Neural cell (in vitro differentiated cells): ENCODE results near the gene IQCH. TPM values are rescaled to one million over a fixed set of nuclear protein-coding genes. Genes with fewer than 3 reads are reported as not detected.

Source experiments
- H2AFZ ChIP-seq: fragments of 200-600, 300-800 bp; sonication (generic), shearing (Covaris generic); 2 replicates; pipeline ENCODE4 v1.6.0; 2014; ENCODE audit warnings: low read depth, mild to moderate bottlenecking, antibody characterized with exemption, low read length, moderate library complexity
- H3F3A ChIP-seq: fragments of 200-600 bp; shearing (Covaris generic); 2 replicates; pipeline ENCODE4 v1.6.1; 2016; ENCODE audit warnings: mild to moderate bottlenecking, moderate library complexity, mixed read lengths, antibody characterized with exemption, low read length; ENCODE audit not compliant: insufficient read depth, poor library complexity, severe bottlenecking
- H3K27ac ChIP-seq: fragments of 200-600, 300-800 bp; sonication (generic), shearing (Covaris generic); 2 replicates; pipeline ENCODE4 v1.5.1; 2014; ENCODE audit warnings: mild to moderate bottlenecking, low read length, moderate library complexity
- H3K27me3 ChIP-seq: fragments of 300-800, 200-600 bp; sonication (generic), shearing (Covaris generic); 2 replicates; pipeline ENCODE4 v1.6.0; 2014; ENCODE audit warnings: mild to moderate bottlenecking, low read depth, low read length, moderate library complexity; ENCODE audit not compliant: insufficient read depth
- H3K36me3 ChIP-seq: fragments of 300-800, 200-600 bp; sonication (generic), shearing (Covaris generic); 2 replicates; pipeline ENCODE4 v1.5.1; 2014; ENCODE audit warnings: mild to moderate bottlenecking, antibody characterized with exemption, low read length, moderate library complexity; ENCODE audit not compliant: insufficient read depth
- H3K4me2 ChIP-seq: fragments of 300-800, 200-600 bp; sonication (generic), shearing (Covaris generic); 2 replicates; pipeline ENCODE4 v1.6.0; 2014; ENCODE audit warnings: mild to moderate bottlenecking, low read length
- H3K4me3 ChIP-seq: fragments of 300-800, 200-600 bp; sonication (generic), shearing (Covaris generic); 2 replicates; pipeline ENCODE4 v1.5.1; 2014; ENCODE audit warnings: mild to moderate bottlenecking, low read length, moderate library complexity
- H3K79me2 ChIP-seq: fragments of 200-600 bp; shearing (Covaris generic); replicated peaks from 2 replicates; pipeline ENCODE4 v1.6.0; 2014; ENCODE audit warnings: mild to moderate bottlenecking, low read length, moderate library complexity; ENCODE audit not compliant: insufficient read depth
- H3K9ac ChIP-seq: fragments of 300-800, 200-600 bp; sonication (generic), shearing (Covaris generic); 2 replicates; pipeline ENCODE4 v1.6.1; 2016; ENCODE audit warnings: mild to moderate bottlenecking, low read length, mixed read lengths
- H3K9me2 ChIP-seq: fragments of 200-600 bp; shearing (Covaris generic); 2 replicates; pipeline ENCODE4 v1.6.1; 2016; ENCODE audit warnings: mild to moderate bottlenecking, low read length, mixed read lengths; ENCODE audit not compliant: insufficient read depth
- H3K9me3 ChIP-seq: fragments of 200-600, 300-800 bp; sonication (generic), shearing (Covaris generic); 2 replicates; pipeline ENCODE4 v1.6.1; 2016; ENCODE audit warnings: mild to moderate bottlenecking, mixed run types, low read length, moderate library complexity, mixed read lengths
- H4K20me1 ChIP-seq: fragments of 200-600 bp; shearing (Covaris generic); 2 replicates; pipeline ENCODE4 v1.6.1; 2016; ENCODE audit warnings: mild to moderate bottlenecking, mixed run types; ENCODE audit not compliant: insufficient read depth
- CTCF ChIP-seq: fragments of 450-650 bp; IDR thresholded peaks from 2 replicates; pipeline ENCODE4 v1.5.1; 2014; ENCODE audit warnings: antibody characterized with exemption, mild to moderate bottlenecking, moderate library complexity; ENCODE audit not compliant: poor library complexity, severe bottlenecking
- EP300 ChIP-seq: fragments of 450-650 bp; conservative IDR thresholded peaks from 2 replicates; pipeline ENCODE4 v1.6.1; 2014; ENCODE audit warnings: antibody characterized with exemption, mild to moderate bottlenecking, moderate library complexity; ENCODE audit not compliant: poor library complexity, severe bottlenecking
- EZH2 ChIP-seq: fragments of 200-600, 300-800 bp; shearing (Covaris generic), sonication (generic); IDR thresholded peaks from 2 replicates; pipeline ENCODE4 v1.6.1; 2014; ENCODE audit warnings: antibody characterized with exemption, low read length, borderline replicate concordance, mild to moderate bottlenecking; ENCODE audit not compliant: insufficient read depth, poor library complexity, severe bottlenecking
- MXI1 ChIP-seq: fragments of 450-650 bp; conservative IDR thresholded peaks from 2 replicates; pipeline ENCODE4 v1.6.1; 2014; ENCODE audit warnings: antibody characterized with exemption, mild to moderate bottlenecking; ENCODE audit not compliant: poor library complexity, severe bottlenecking
- POLR2AphosphoS5 ChIP-seq: IDR thresholded peaks from 2 replicates; pipeline ENCODE4 v1.6.1; 2012
- RAD21 ChIP-seq: fragments of 450-650 bp; conservative IDR thresholded peaks from 2 replicates; pipeline ENCODE4 v1.6.1; 2014; ENCODE audit warnings: antibody characterized with exemption, mild to moderate bottlenecking, moderate library complexity
- SMC3 ChIP-seq: fragments of 450-650 bp; conservative IDR thresholded peaks from 2 replicates; pipeline ENCODE4 v1.6.1; 2014; ENCODE audit warnings: antibody characterized with exemption, mild to moderate bottlenecking, moderate library complexity; ENCODE audit not compliant: poor library complexity
- TAF1 ChIP-seq: IDR thresholded peaks from 2 replicates; pipeline ENCODE4 v1.6.1; 2012; ENCODE audit warnings: low read depth
- polyA plus RNA-seq: library from polyadenylated mRNA; depleted of rRNA; stranded (reverse); fragments of >200 nt; gene quantifications from 2 replicates; pipeline ENCODE4 v1.2.3, GENCODE V29; 2014
- TF ChIP-seq, protein P1 (sequence below): IDR thresholded peaks from 2 replicates; pipeline ENCODE4 v1.6.1; 2012; ENCODE audit warnings: borderline replicate concordance

IQCH gene
- polyA plus RNA-seq, 1 donor from 2014 or later = 2.8 TPM

DNA sequence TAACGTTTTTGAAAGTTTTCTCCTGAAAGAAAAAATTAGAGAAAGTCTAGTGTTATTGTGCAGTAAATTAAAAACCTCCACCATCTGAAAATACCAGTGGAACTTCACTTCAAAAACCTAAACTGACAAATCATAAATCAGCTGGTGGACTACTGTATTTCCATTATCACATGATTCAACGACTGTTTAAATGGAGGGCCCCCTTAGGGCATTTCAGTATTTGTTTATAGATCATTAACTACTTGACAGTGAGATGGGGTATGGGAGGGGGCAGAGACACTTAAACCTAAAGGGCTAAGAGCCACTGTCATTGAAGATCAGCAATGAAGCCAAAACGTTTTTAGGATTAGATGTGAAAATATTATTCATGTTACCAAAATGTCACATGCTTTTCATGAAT lies 257.6 kb downstream of the IQCH start:
- H3K9me3 ChIP-seq = no peaks in the 10 kb centered on the region
- H3K4me2 ChIP-seq = no peak overlapping the region
- no peaks in the 10 kb centered on the region for H3K9me2 ChIP-seq
- H4K20me1 ChIP-seq = no peaks in the 10 kb centered on the region
- H3F3A ChIP-seq = no peaks in the 10 kb centered on the region
- TF ChIP-seq SMC3 (no peak), POLR2AphosphoS5 (no peak), TAF1 (no peak), MXI1 (no peak), EP300 (no peak), CTCF (no peak), RAD21 (no peak), EZH2 (no peak)
- TF ChIP-seq, protein P1, sequence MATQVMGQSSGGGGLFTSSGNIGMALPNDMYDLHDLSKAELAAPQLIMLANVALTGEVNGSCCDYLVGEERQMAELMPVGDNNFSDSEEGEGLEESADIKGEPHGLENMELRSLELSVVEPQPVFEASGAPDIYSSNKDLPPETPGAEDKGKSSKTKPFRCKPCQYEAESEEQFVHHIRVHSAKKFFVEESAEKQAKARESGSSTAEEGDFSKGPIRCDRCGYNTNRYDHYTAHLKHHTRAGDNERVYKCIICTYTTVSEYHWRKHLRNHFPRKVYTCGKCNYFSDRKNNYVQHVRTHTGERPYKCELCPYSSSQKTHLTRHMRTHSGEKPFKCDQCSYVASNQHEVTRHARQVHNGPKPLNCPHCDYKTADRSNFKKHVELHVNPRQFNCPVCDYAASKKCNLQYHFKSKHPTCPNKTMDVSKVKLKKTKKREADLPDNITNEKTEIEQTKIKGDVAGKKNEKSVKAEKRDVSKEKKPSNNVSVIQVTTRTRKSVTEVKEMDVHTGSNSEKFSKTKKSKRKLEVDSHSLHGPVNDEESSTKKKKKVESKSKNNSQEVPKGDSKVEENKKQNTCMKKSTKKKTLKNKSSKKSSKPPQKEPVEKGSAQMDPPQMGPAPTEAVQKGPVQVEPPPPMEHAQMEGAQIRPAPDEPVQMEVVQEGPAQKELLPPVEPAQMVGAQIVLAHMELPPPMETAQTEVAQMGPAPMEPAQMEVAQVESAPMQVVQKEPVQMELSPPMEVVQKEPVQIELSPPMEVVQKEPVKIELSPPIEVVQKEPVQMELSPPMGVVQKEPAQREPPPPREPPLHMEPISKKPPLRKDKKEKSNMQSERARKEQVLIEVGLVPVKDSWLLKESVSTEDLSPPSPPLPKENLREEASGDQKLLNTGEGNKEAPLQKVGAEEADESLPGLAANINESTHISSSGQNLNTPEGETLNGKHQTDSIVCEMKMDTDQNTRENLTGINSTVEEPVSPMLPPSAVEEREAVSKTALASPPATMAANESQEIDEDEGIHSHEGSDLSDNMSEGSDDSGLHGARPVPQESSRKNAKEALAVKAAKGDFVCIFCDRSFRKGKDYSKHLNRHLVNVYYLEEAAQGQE = no peak
- no peaks in the 10 kb centered on the region for H3K27me3 ChIP-seq
- no peak overlapping the region for H2AFZ ChIP-seq
- no peak overlapping the region for H3K27ac ChIP-seq
- no peaks in the 10 kb centered on the region for H3K36me3 ChIP-seq
- no peak overlapping the region for H3K9ac ChIP-seq
- no peaks in the 10 kb centered on the region for H3K79me2 ChIP-seq
- H3K4me3 ChIP-seq = no peak overlapping the region

GRCh38 chr15:67512933-67513714 lies 258.5 kb downstream of the IQCH start:
- H3K4me2 ChIP-seq = no peak overlapping the region
- H2AFZ ChIP-seq = no peak overlapping the region
- H3K4me3 ChIP-seq = no peak overlapping the region
- H3K36me3 ChIP-seq = no peaks in the 10 kb centered on the region
- H3K9ac ChIP-seq = no peak overlapping the region
- TF ChIP-seq MXI1 = no peak
- TF ChIP-seq CTCF = no peak
- no peak for TF ChIP-seq POLR2AphosphoS5
- TF ChIP-seq, protein P1 = no peak
- no peak for TF ChIP-seq EP300
- no peak for TF ChIP-seq SMC3
- TF ChIP-seq TAF1 = no peak
- no peak for TF ChIP-seq RAD21
- no peak for TF ChIP-seq EZH2
- H3K9me2 ChIP-seq = no peaks in the 10 kb centered on the region
- no peaks in the 10 kb centered on the region for H3K79me2 ChIP-seq
- H3K27ac ChIP-seq = no peak overlapping the region
- H3F3A ChIP-seq = no peaks in the 10 kb centered on the region
- no peaks in the 10 kb centered on the region for H4K20me1 ChIP-seq
- no peaks in the 10 kb centered on the region for H3K9me3 ChIP-seq
- no peaks in the 10 kb centered on the region for H3K27me3 ChIP-seq
